WTC11 (cell line): Measurements from ENCODE around the gene GORASP1. TPM values are rescaled to one million over a fixed set of nuclear protein-coding genes. Genes with fewer than 3 reads are reported as not detected.

Source experiments
- ATAC-seq: fragments of 200-7000 bp; cut with Tn5 transposase; 2 replicates; pipeline ENCODE4 v1.10.0; 2021; ENCODE audit warnings: mild to moderate bottlenecking, moderate library complexity
- CTCF ChIA-PET: fragments of 300-600 bp; sonication (Branson Sonifier 250); formaldehyde crosslinking; loops from one replicate; lab custom pipeline; 2021; ENCODE audit warnings: antibody characterized with exemption; lab: Charles Lee
- POLR2A ChIA-PET: fragments of 350-600 bp; sonication (Branson Sonifier 250); formaldehyde crosslinking; loops from one replicate; lab custom pipeline; 2021; ENCODE audit warnings: antibody characterized with exemption; lab: Charles Lee
- DNase-seq: peaks from one replicate; pipeline ENCODE4 v3.0.0; 2021; ENCODE audit warnings: low spot score
- H3K27ac Mint-ChIP-seq: 2 replicates; pipeline ENCODE4 v1.8.0; 2021; ENCODE audit warnings: mixed read lengths
- H3K27me3 Mint-ChIP-seq: 2 replicates; pipeline ENCODE4 v1.8.0; 2021; ENCODE audit warnings: low read depth, mild to moderate bottlenecking, moderate library complexity, mixed read lengths
- H3K36me3 Mint-ChIP-seq: 2 replicates; pipeline ENCODE4 v1.8.0; 2021; ENCODE audit warnings: mixed read lengths
- H3K4me1 Mint-ChIP-seq: 2 replicates; pipeline ENCODE4 v1.8.0; 2022; ENCODE audit warnings: mixed read lengths
- H3K4me3 Mint-ChIP-seq: 2 replicates; pipeline ENCODE4 v1.8.0; 2021; ENCODE audit warnings: mild to moderate bottlenecking, moderate library complexity, mixed read lengths
- H3K9me3 Mint-ChIP-seq: 2 replicates; pipeline ENCODE4 v1.8.0; 2021; ENCODE audit warnings: mixed read lengths
- AR ChIP-seq: fragments of 250-450 bp; sonication (Bioruptor Pico); IDR thresholded peaks from 2 replicates; pipeline ENCODE4 v1.9.0; 2021; ENCODE audit warnings: mild to moderate bottlenecking
- FOXK1 ChIP-seq: sonication (generic); formaldehyde crosslinking; IDR thresholded peaks from 2 replicates; pipeline ENCODE4 v1.8.0; 2022; ENCODE audit warnings: mild to moderate bottlenecking, moderate library complexity, missing genetic modification reagents
- GABPB1 ChIP-seq: sonication (generic); formaldehyde crosslinking; IDR thresholded peaks from 2 replicates; pipeline ENCODE4 v1.8.1; 2023; ENCODE audit warnings: mild to moderate bottlenecking, missing genetic modification reagents
- GRHL2 ChIP-seq: fragments of 250-450 bp; sonication (Bioruptor Pico); IDR thresholded peaks from 2 replicates; pipeline ENCODE4 v1.8.0; 2022; ENCODE audit warnings: mild to moderate bottlenecking, moderate library complexity; ENCODE audit not compliant: insufficient replicate concordance, severe bottlenecking
- MXD4 ChIP-seq: fragments of 250-450 bp; sonication (Bioruptor Pico); IDR thresholded peaks from 2 replicates; pipeline ENCODE4 v1.8.0; 2021; ENCODE audit warnings: mild to moderate bottlenecking, moderate library complexity, borderline replicate concordance
- NFATC4 ChIP-seq: fragments of 250-450 bp; sonication (Bioruptor Pico); IDR thresholded peaks from 2 replicates; pipeline ENCODE4 v1.9.0; 2021; ENCODE audit warnings: mild to moderate bottlenecking
- RELA ChIP-seq: sonication (generic); formaldehyde crosslinking; IDR thresholded peaks from 2 replicates; pipeline ENCODE4 v1.8.1; 2022; ENCODE audit warnings: missing genetic modification reagents, mild to moderate bottlenecking, borderline replicate concordance
- RORB ChIP-seq: fragments of 250-450 bp; sonication (Bioruptor Pico); IDR thresholded peaks from 2 replicates; pipeline ENCODE4 v1.9.0; 2021; ENCODE audit warnings: mild to moderate bottlenecking
- SOX15 ChIP-seq: fragments of 250-450 bp; sonication (Bioruptor Pico); IDR thresholded peaks from 2 replicates; pipeline ENCODE4 v1.9.0; 2021; ENCODE audit warnings: mild to moderate bottlenecking
- SP1 ChIP-seq: sonication (generic); formaldehyde crosslinking; conservative IDR thresholded peaks from 2 replicates; pipeline ENCODE4 v1.8.1; 2022; ENCODE audit warnings: missing genetic modification reagents
- USF1 ChIP-seq: sonication (generic); formaldehyde crosslinking; IDR thresholded peaks from 2 replicates; pipeline ENCODE4 v1.8.0; 2022; ENCODE audit warnings: mild to moderate bottlenecking, missing genetic modification reagents
- ZBTB21 ChIP-seq: sonication (generic); formaldehyde crosslinking; IDR thresholded peaks from 2 replicates; pipeline ENCODE4 v1.8.1; 2023; ENCODE audit warnings: mild to moderate bottlenecking, missing genetic modification reagents, borderline replicate concordance
- ZNF138 ChIP-seq: sonication (generic); formaldehyde crosslinking; conservative IDR thresholded peaks from 2 replicates; pipeline ENCODE4 v1.8.1; 2022; ENCODE audit warnings: mild to moderate bottlenecking, moderate library complexity, missing genetic modification reagents
- total RNA-seq: library from RNA; stranded (reverse); gene quantifications from 3 replicates; pipeline ENCODE4 v1.2.3, GENCODE V29; 2021
- TF ChIP-seq, protein P1 (sequence below): sonication (generic); formaldehyde crosslinking; conservative IDR thresholded peaks from 2 replicates; pipeline ENCODE4 v1.8.1; 2023; ENCODE audit warnings: mild to moderate bottlenecking, low read depth, missing genetic modification reagents, moderate library complexity
- TF ChIP-seq, protein P2 (sequence below): sonication (generic); formaldehyde crosslinking; IDR thresholded peaks from 2 replicates; pipeline ENCODE4 v1.8.0; 2022; ENCODE audit warnings: missing genetic modification reagents

GORASP1 gene
- total RNA-seq, 1 experiment from 2014 or later, result 47.4 TPM

- DNase-seq (peak; percentile 71), ATAC-seq (peak; percentile 8)
- no peaks in the 10 kb centered on the region for H3K27me3 Mint-ChIP-seq
- H3K27ac Mint-ChIP-seq, result peak overlapping the region; percentile 98
- H3K36me3 Mint-ChIP-seq, result peaks cover 4% of the 10 kb centered on the region
- no peak for TF ChIP-seq NFATC4 (CRISPR knock-in tag)
- 0 out of 2 replicates have a peak, but pooled peaks have one; percentile 38 for TF ChIP-seq SP1
- TF ChIP-seq RORB (CRISPR knock-in tag), result no peak
- no peak for TF ChIP-seq ZNF138 (CRISPR knock-in tag)
- TF ChIP-seq, all 79 proteins: peak for 1
- H3K4me3 Mint-ChIP-seq, result peak overlapping the region; percentile 88
- CTCF ChIA-PET, result interaction anchor here (0.8 to 2.5 kb wide), 4 partner anchors 18 to 500 kb away, joined by 3 to 12 read pairs (median 4); no protein-coding TSS in a partner anchor
- H3K9me3 Mint-ChIP-seq, result no peaks in the 10 kb centered on the region
- POLR2A ChIA-PET, result interaction anchor here (1.2 kb wide), 1 partner anchor 43 kb away, joined by 4 read pairs; the partner anchor contains the start of gene TTC21A
- H3K4me1 Mint-ChIP-seq, result peaks cover 81% of the 10 kb centered on the region
Observed at GRCh38 chr3:39150803-39151631, 43.6 kb upstream of the GORASP1 start.

GRCh38 chr3:39150148-39150802, 42.8 kb upstream of the GORASP1 start:
- Mint-ChIP-seq H3K27me3 (no peaks in the 10 kb centered on the region), H3K27ac (peak overlapping the region; percentile 98), H3K36me3 (peaks cover 9% of the 10 kb centered on the region), H3K4me1 (peaks cover 76% of the 10 kb centered on the region), H3K4me3 (peak overlapping the region; percentile 88), H3K9me3 (no peaks in the 10 kb centered on the region)
- ChIA-PET CTCF (interaction anchor here (0.8 to 2.5 kb wide), 5 partner anchors 13 to 499 kb away, joined by 3 to 12 read pairs (median 4); no protein-coding TSS in a partner anchor), POLR2A (interaction anchor here (1.2 kb wide), 1 partner anchor 42 kb away, joined by 4 read pairs; the partner anchor contains the start of gene TTC21A)
- TF ChIP-seq SOX15 (no peak), AR (CRISPR knock-in tag) (no peak)
- TF ChIP-seq, protein P1, sequence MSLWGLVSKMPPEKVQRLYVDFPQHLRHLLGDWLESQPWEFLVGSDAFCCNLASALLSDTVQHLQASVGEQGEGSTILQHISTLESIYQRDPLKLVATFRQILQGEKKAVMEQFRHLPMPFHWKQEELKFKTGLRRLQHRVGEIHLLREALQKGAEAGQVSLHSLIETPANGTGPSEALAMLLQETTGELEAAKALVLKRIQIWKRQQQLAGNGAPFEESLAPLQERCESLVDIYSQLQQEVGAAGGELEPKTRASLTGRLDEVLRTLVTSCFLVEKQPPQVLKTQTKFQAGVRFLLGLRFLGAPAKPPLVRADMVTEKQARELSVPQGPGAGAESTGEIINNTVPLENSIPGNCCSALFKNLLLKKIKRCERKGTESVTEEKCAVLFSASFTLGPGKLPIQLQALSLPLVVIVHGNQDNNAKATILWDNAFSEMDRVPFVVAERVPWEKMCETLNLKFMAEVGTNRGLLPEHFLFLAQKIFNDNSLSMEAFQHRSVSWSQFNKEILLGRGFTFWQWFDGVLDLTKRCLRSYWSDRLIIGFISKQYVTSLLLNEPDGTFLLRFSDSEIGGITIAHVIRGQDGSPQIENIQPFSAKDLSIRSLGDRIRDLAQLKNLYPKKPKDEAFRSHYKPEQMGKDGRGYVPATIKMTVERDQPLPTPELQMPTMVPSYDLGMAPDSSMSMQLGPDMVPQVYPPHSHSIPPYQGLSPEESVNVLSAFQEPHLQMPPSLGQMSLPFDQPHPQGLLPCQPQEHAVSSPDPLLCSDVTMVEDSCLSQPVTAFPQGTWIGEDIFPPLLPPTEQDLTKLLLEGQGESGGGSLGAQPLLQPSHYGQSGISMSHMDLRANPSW (CRISPR knock-in tag), result no peak
- ATAC-seq, result no peak
- DNase-seq, result no peak

DNA sequence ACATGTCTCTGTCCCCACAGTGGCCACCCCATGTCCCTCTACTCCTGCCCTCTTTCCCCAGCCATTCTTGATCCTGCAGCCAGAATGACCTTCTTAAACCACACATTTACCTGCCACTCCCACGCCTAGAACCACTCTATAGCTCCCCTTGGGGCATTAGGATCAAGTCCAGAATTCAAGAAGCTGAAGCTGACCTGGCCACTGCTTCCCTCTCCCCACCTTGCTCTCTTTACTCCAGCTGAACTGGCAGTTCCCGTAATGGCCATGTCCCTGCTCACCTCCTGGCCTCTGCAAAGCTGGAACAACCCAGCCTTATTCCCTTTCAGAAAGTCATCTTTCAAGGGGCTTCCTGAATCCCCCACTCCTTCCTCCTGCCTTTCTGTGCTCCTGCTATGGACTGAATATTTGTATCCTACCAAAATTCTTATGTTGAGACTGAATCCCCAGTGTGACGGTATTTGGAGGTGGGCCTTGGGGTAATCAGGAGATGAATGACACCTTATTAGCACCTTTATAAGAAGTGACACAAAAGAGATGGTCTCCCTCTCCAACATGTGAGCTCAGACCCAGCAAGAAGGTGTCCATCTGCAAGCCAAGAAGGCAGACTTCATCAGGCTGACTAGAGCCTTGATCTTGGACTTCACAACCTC, 42.2 kb upstream of the GORASP1 start:
- peaks cover 71% of the 10 kb centered on the region for H3K4me1 Mint-ChIP-seq
- no peaks in the 10 kb centered on the region for H3K9me3 Mint-ChIP-seq
- H3K27me3 Mint-ChIP-seq, result no peaks in the 10 kb centered on the region
- ATAC-seq (no peak), DNase-seq (no peak)
- peak overlapping the region; percentile 84 for H3K27ac Mint-ChIP-seq
- ChIA-PET CTCF (interaction anchor here (1.0 to 2.5 kb wide), 2 partner anchors 13 to 41 kb away, joined by 3 to 12 read pairs; no protein-coding TSS in a partner anchor), POLR2A (no interaction called here)
- no peak overlapping the region for H3K4me3 Mint-ChIP-seq
- peaks cover 12% of the 10 kb centered on the region for H3K36me3 Mint-ChIP-seq
- TF ChIP-seq FOXK1 (CRISPR knock-in tag) (no peak), USF1 (CRISPR knock-in tag) (no peak), ZNF138 (CRISPR knock-in tag) (no peak), GABPB1 (CRISPR knock-in tag) (no peak), ZBTB21 (CRISPR knock-in tag) (no peak), RELA (CRISPR knock-in tag) (no peak), GRHL2 (CRISPR knock-in tag) (no peak), MXD4 (no peak)
- TF ChIP-seq, protein P2, sequence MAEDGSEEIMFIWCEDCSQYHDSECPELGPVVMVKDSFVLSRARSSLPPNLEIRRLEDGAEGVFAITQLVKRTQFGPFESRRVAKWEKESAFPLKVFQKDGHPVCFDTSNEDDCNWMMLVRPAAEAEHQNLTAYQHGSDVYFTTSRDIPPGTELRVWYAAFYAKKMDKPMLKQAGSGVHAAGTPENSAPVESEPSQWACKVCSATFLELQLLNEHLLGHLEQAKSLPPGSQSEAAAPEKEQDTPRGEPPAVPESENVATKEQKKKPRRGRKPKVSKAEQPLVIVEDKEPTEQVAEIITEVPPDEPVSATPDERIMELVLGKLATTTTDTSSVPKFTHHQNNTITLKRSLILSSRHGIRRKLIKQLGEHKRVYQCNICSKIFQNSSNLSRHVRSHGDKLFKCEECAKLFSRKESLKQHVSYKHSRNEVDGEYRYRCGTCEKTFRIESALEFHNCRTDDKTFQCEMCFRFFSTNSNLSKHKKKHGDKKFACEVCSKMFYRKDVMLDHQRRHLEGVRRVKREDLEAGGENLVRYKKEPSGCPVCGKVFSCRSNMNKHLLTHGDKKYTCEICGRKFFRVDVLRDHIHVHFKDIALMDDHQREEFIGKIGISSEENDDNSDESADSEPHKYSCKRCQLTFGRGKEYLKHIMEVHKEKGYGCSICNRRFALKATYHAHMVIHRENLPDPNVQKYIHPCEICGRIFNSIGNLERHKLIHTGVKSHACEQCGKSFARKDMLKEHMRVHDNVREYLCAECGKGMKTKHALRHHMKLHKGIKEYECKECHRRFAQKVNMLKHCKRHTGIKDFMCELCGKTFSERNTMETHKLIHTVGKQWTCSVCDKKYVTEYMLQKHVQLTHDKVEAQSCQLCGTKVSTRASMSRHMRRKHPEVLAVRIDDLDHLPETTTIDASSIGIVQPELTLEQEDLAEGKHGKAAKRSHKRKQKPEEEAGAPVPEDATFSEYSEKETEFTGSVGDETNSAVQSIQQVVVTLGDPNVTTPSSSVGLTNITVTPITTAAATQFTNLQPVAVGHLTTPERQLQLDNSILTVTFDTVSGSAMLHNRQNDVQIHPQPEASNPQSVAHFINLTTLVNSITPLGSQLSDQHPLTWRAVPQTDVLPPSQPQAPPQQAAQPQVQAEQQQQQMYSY (CRISPR knock-in tag), result no peak
